HepG2 (cell line): Measurements from ENCODE around the gene C2. TPM values are rescaled to one million over a fixed set of nuclear protein-coding genes. Genes with fewer than 3 reads are reported as not detected.

Experiments used
- AGO1 ChIP-seq: fragments of 200-400 bp; formaldehyde crosslinking; IDR thresholded peaks from 2 replicates; pipeline ENCODE4 v1.6.1; 2017; ENCODE audit warnings: mild to moderate bottlenecking, low read depth, low read length, moderate library complexity; ENCODE audit not compliant: poor library complexity, severe bottlenecking
- E2F2 ChIP-seq: sonication (generic); formaldehyde crosslinking; IDR thresholded peaks from 2 replicates; pipeline ENCODE4 v1.4.0; 2020; ENCODE audit warnings: missing genetic modification reagents, borderline replicate concordance
- ETV5 ChIP-seq: IDR thresholded peaks from 2 replicates; pipeline ENCODE4 v1.6.1; 2018; ENCODE audit warnings: missing biosample characterization, missing genetic modification reagents, inconsistent platforms, borderline replicate concordance
- HMGA1 ChIP-seq: sonication (generic); formaldehyde crosslinking; conservative IDR thresholded peaks from 2 replicates; pipeline ENCODE4 v1.4.0; 2020; ENCODE audit warnings: missing genetic modification reagents
- KMT2B ChIP-seq: IDR thresholded peaks from 2 replicates; pipeline ENCODE4 v1.6.1; 2016; ENCODE audit warnings: missing genetic modification reagents, missing compliant biosample characterization
- PHB2 ChIP-seq: fragments of 450-650 bp; IDR thresholded peaks from 2 replicates; pipeline ENCODE4 v1.6.1; 2018; ENCODE audit not compliant: partially characterized antibody
- SRSF1 ChIP-seq: fragments of 200-400 bp; formaldehyde crosslinking; optimal IDR thresholded peaks from 2 replicates; pipeline ENCODE3; 2017; ENCODE audit warnings: mild to moderate bottlenecking, low read depth, low read length, moderate library complexity
- ZBTB10 ChIP-seq: sonication (generic); formaldehyde crosslinking; IDR thresholded peaks from 2 replicates; pipeline ENCODE4 v1.4.0; 2020; ENCODE audit warnings: missing genetic modification reagents, borderline replicate concordance
- ZFP62 ChIP-seq: sonication (generic); formaldehyde crosslinking; IDR thresholded peaks from 2 replicates; pipeline ENCODE4 v1.4.0; 2020; ENCODE audit warnings: missing genetic modification reagents
- ZNF34 ChIP-seq: sonication (generic); formaldehyde crosslinking; IDR thresholded peaks from 2 replicates; pipeline ENCODE4 v1.4.0; 2020; ENCODE audit warnings: mild to moderate bottlenecking, missing genetic modification reagents, borderline replicate concordance
- ZNF720 ChIP-seq: sonication (generic); formaldehyde crosslinking; IDR thresholded peaks from 2 replicates; pipeline ENCODE4 v1.4.0; 2020; ENCODE audit warnings: missing genetic modification reagents
- polyA plus RNA-seq, 8 experiments: library from polyadenylated mRNA; depleted of rRNA in 3 of 8; stranded (reverse) in 7 of 8; unstranded in 1 of 8; fragments of >200 nt; fragmentation: Illumina TruSeq in 4 of 8; extraction: Trizol in 4 of 8; gene quantifications; 2 replicates each; pipeline versions ENCODE4 v1.2.1 to v1.2.3, GENCODE V29; 2011 to 2016; ENCODE audit warnings: low read depth in 4 of 8, missing spikeins in 1 of 8, mixed read lengths in 1 of 8; ENCODE audit not compliant: insufficient read depth in 1 of 8
- total RNA-seq, 5 experiments: library from RNA; depleted of rRNA; stranded (reverse); fragments of >200 nt; fragmentation: Illumina TruSeq; extraction: Trizol; gene quantifications; 2 replicates each; pipeline ENCODE4 v1.2.3, GENCODE V29; 2016; ENCODE audit warnings: low read depth in 1 of 5
- TF ChIP-seq, protein P1 (sequence below): IDR thresholded peaks from 2 replicates; pipeline ENCODE4 v1.6.1; 2016; ENCODE audit warnings: low read depth
- TF ChIP-seq, protein P2 (sequence below): sonication (generic); formaldehyde crosslinking; IDR thresholded peaks from 2 replicates; pipeline ENCODE4 v1.5.0; 2020; ENCODE audit warnings: mild to moderate bottlenecking, missing genetic modification reagents, moderate library complexity
- TF ChIP-seq, protein P3 (sequence below): sonication (generic); formaldehyde crosslinking; IDR thresholded peaks from 2 replicates; pipeline ENCODE4 v1.4.0; 2020; ENCODE audit warnings: missing genetic modification reagents
- TF ChIP-seq, protein P4 (sequence below): sonication (generic); formaldehyde crosslinking; IDR thresholded peaks from 2 replicates; pipeline ENCODE4 v1.4.0; 2020; ENCODE audit warnings: missing genetic modification reagents, borderline replicate concordance

The C2 gene
- total and polyA plus RNA-seq, 2 of the 13 experiments (the other 11 are each of a cell fraction or from before 2014, with no cell fraction given): 165 to 307 TPM

DNA sequence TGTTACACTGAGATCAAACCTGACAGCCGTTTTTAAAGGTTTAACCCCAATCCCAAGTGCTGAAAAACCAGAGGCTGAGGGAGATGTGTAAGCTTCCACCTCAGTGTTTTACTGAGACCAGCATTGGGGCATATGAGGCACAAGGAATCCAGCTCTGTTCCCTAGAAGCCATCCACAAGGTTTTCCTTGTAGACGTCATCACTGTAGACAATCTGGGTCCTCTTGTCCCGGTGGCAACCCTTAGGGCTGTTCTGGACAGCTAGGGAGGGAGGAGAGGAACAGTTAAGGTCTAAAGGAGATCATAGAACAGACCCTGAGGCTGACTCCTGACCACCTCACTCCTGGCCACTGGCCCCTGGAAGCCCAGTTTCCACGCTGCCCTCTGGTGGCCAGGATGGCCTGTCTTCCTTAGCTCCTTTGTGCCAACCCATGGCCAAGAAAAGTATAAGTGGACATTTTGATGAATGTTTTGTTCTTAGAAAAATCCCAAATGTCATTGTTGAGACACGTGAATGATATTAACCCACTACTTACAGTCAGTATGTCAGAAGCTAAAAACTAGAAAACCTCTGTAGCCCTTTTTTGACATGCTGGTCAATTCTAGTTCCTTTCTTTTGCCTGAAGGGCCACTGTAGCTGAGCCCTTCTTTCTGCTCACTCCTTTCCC lies 24.8 kb downstream of the C2 start (continued):
- TF ChIP-seq ZBTB10 (no peak), HMGA1 (CRISPR knock-in tag) (no peak), ZFP62 (CRISPR knock-in tag) (no peak), ETV5 (CRISPR knock-in tag) (0 out of 2 replicates have a peak, but pooled peaks have one; percentile 19), KMT2B (CRISPR knock-in tag) (peak; percentile 17; the same call in 1 of the 2 replicates), SRSF1 (no peak), PHB2 (no peak), AGO1 (no peak), ZNF720 (CRISPR knock-in tag) (no peak), ZNF34 (CRISPR knock-in tag) (no peak), E2F2 (CRISPR knock-in tag) (no peak)
- TF ChIP-seq, protein P1, sequence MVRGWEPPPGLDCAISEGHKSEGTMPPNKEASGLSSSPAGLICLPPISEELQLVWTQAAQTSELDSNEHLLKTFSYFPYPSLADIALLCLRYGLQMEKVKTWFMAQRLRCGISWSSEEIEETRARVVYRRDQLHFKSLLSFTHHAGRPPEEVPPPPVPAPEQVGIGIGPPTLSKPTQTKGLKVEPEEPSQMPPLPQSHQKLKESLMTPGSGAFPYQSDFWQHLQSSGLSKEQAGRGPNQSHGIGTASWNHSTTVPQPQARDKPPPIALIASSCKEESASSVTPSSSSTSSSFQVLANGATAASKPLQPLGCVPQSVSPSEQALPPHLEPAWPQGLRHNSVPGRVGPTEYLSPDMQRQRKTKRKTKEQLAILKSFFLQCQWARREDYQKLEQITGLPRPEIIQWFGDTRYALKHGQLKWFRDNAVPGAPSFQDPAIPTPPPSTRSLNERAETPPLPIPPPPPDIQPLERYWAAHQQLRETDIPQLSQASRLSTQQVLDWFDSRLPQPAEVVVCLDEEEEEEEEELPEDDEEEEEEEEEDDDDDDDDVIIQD (CRISPR knock-in tag): peak; percentile 40; the same call in 1 of the 2 replicates
- TF ChIP-seq, protein P2, sequence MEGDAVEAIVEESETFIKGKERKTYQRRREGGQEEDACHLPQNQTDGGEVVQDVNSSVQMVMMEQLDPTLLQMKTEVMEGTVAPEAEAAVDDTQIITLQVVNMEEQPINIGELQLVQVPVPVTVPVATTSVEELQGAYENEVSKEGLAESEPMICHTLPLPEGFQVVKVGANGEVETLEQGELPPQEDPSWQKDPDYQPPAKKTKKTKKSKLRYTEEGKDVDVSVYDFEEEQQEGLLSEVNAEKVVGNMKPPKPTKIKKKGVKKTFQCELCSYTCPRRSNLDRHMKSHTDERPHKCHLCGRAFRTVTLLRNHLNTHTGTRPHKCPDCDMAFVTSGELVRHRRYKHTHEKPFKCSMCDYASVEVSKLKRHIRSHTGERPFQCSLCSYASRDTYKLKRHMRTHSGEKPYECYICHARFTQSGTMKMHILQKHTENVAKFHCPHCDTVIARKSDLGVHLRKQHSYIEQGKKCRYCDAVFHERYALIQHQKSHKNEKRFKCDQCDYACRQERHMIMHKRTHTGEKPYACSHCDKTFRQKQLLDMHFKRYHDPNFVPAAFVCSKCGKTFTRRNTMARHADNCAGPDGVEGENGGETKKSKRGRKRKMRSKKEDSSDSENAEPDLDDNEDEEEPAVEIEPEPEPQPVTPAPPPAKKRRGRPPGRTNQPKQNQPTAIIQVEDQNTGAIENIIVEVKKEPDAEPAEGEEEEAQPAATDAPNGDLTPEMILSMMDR (CRISPR knock-in tag): peak; percentile 93
- TF ChIP-seq, protein P3, sequence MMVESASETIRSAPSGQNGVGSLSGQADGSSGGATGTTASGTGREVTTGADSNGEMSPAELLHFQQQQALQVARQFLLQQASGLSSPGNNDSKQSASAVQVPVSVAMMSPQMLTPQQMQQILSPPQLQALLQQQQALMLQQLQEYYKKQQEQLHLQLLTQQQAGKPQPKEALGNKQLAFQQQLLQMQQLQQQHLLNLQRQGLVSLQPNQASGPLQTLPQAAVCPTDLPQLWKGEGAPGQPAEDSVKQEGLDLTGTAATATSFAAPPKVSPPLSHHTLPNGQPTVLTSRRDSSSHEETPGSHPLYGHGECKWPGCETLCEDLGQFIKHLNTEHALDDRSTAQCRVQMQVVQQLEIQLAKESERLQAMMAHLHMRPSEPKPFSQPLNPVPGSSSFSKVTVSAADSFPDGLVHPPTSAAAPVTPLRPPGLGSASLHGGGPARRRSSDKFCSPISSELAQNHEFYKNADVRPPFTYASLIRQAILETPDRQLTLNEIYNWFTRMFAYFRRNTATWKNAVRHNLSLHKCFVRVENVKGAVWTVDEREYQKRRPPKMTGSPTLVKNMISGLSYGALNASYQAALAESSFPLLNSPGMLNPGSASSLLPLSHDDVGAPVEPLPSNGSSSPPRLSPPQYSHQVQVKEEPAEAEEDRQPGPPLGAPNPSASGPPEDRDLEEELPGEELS (CRISPR knock-in tag): no peak
- TF ChIP-seq, protein P4, sequence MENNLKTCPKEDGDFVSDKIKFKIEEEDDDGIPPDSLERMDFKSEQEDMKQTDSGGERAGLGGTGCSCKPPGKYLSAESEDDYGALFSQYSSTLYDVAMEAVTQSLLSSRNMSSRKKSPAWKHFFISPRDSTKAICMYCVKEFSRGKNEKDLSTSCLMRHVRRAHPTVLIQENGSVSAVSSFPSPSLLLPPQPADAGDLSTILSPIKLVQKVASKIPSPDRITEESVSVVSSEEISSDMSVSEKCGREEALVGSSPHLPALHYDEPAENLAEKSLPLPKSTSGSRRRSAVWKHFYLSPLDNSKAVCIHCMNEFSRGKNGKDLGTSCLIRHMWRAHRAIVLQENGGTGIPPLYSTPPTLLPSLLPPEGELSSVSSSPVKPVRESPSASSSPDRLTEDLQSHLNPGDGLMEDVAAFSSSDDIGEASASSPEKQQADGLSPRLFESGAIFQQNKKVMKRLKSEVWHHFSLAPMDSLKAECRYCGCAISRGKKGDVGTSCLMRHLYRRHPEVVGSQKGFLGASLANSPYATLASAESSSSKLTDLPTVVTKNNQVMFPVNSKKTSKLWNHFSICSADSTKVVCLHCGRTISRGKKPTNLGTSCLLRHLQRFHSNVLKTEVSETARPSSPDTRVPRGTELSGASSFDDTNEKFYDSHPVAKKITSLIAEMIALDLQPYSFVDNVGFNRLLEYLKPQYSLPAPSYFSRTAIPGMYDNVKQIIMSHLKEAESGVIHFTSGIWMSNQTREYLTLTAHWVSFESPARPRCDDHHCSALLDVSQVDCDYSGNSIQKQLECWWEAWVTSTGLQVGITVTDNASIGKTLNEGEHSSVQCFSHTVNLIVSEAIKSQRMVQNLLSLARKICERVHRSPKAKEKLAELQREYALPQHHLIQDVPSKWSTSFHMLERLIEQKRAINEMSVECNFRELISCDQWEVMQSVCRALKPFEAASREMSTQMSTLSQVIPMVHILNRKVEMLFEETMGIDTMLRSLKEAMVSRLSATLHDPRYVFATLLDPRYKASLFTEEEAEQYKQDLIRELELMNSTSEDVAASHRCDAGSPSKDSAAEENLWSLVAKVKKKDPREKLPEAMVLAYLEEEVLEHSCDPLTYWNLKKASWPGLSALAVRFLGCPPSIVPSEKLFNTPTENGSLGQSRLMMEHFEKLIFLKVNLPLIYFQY: 0 out of 2 replicates have a peak, but pooled peaks have one; percentile 42
